GM20000 (cell line): Measurements from ENCODE around the gene CHCHD3.

Source experiments
- DNase-seq: peaks from one replicate; pipeline ENCODE4 v3.0.0; 2012; ENCODE audit warnings: low spot score
- TF ChIP-seq, protein P1 (sequence below): IDR thresholded peaks from 2 replicates; pipeline ENCODE4 v1.5.1; 2012; ENCODE audit warnings: mild to moderate bottlenecking, control low read depth; ENCODE audit errors: extremely low read depth, missing control alignments

The CHCHD3 gene

DNA sequence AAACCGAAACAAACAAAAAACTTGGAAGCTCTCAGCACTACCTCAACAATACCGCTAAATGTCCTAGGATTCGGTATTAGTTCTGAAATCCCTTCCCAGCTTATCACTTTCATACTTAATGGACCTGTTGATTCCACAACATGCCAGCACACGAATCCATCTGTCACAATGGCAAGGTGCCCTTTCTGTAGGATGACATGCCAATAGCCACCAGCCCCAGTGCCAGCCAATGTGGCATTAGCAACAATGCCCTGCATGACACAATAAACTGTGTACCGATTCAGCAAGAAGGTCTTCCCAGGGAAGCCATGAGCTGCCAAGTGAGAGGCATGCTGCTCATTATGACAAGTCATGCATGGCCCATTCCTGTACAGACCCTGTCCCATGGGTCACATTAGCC, 35.6 kb upstream of the CHCHD3 start:
- DNase-seq = no peak
- TF ChIP-seq, protein P1, sequence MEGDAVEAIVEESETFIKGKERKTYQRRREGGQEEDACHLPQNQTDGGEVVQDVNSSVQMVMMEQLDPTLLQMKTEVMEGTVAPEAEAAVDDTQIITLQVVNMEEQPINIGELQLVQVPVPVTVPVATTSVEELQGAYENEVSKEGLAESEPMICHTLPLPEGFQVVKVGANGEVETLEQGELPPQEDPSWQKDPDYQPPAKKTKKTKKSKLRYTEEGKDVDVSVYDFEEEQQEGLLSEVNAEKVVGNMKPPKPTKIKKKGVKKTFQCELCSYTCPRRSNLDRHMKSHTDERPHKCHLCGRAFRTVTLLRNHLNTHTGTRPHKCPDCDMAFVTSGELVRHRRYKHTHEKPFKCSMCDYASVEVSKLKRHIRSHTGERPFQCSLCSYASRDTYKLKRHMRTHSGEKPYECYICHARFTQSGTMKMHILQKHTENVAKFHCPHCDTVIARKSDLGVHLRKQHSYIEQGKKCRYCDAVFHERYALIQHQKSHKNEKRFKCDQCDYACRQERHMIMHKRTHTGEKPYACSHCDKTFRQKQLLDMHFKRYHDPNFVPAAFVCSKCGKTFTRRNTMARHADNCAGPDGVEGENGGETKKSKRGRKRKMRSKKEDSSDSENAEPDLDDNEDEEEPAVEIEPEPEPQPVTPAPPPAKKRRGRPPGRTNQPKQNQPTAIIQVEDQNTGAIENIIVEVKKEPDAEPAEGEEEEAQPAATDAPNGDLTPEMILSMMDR = no peak

DNA sequence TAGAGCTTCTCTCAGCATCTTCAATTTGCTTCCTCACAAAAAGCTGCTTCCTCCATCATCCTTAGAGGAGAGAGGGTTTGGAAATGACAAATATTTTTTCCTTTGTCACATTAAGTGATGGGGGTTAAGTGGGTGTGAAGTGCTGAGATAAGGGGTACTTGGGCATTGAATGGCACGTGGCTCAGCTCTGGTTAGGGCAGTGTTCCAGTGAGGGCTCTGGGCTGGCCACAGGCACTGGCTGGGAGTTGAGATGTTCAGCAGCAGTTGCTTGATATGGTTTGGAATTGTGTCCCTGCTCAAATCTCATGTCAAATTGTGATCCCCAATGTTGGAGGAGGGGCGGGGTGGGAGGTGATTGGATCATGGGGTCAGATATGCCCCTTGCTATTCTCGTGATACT, 33.7 kb upstream of the CHCHD3 start:
- TF ChIP-seq, protein P1 = no peak
- DNase-seq = no peak

DNA sequence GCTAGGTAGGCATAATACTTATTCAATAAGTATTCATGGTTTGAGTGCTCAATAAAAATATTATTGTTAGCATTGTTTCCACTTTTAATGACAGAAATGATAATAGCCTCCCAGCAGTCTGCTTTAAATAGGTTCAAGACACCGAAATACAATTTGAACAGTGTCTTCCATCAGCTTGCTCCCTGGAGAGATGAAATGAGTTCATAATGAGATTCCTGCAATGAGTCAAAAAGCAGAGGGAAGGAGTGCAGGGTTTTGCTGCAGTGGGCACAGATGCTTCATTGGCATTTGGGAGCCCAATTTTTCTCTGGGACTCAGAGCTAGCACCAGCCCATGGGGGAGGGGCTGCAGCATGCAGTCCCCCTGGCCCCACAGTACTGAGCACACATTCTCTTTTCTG, 32.6 kb upstream of the CHCHD3 start:
- TF ChIP-seq, protein P1 = no peak
- no peak for DNase-seq

DNA sequence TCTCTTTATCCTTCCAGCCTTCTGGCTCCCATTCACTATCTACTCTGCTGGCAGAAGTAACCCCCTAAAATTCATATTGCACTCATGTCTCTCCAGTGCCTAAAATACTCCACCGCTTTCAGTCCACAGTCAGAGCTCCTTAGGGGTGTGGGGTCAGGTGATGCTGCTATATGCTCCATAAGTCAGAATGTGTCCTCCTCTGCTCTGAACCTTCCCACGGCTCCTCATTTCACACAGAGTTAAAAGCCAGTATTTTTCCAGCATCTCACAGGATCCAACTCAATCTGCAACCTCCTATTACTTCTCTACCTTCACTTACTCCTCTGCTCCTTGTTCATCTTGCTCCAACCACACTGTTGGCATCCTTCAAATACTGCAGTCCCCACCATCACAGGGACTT, 31.1 kb upstream of the CHCHD3 start:
- TF ChIP-seq, protein P1 = no peak
- no peak for DNase-seq

DNA sequence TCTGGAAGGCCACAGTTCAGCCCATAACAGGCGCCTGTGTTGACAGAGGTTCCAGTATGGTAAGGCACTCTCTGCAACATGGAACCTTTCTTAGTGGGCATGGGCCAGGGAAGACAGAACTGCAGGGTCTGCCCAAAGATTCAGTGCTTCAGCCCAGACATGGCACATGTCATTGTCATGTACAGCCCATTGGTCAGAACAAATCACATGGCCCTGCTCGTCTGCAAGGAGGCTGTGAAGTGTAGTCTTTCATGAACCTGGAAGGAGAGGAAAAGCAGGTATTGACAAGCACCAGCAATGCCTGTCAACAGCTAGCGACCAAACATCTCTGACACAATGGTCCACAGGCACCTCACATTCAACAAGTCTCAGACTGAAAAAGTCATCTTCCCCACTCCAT, 30.4 kb upstream of the CHCHD3 start:
- TF ChIP-seq, protein P1 = no peak
- no peak for DNase-seq

DNA sequence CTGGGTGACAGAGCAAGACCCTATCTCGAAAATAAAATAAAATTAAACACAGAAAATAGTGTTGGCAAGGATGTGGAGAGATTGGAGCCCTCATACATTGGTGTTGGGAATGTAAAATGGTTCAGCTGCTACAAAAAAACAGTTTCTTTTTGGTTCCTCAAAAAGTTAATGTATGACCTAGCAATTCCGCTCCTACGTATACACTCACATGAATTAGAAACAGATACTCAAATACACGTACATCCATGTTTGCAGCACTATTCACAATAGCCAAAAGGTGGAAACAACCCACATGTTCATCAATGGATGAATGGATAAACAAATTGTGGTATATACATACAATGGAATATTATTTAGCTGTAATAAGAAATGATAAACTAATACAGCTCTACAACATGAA, 28.4 kb upstream of the CHCHD3 start:
- no peak for DNase-seq
- TF ChIP-seq, protein P1 = no peak

DNA sequence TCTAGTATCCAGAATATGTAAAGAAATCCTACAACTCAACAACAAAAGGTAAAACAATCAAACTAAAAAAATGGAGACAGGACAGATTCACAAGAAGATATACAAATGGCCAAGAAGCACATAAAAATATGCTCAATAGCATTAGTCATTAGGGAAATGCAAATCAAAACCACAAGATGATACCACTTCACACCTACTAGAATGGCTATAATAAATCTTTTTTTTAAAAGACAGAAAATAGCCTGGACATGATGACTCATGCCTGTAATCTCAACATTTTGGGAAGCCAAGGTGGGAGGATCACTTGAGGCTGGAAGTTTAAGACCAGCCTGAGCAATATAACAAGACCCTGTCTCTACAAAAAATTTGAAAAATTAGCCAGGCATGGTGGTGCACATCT, 27.9 kb upstream of the CHCHD3 start:
- TF ChIP-seq, protein P1 = no peak
- no peak for DNase-seq
